Measurements from ENCODE around the gene JMJD1C.

GRCh38 chr10:63437116-63437949 lies 28.4 kb downstream of the JMJD1C start:
- TF ChIP-seq FOXJ3 (CRISPR knock-in tag; IDR thresholded peaks at IDR 0.05; ENCODE audit: borderline replicate concordance) (no peak), RELA (CRISPR knock-in tag; IDR thresholded peaks at IDR 0.05; ENCODE audit: borderline replicate concordance) (no peak), USF2 (CRISPR knock-in tag; IDR thresholded peaks at IDR 0.05) (no peak), CTCF (IDR thresholded peaks at IDR 0.05) (no peak), ZNF396 (CRISPR knock-in tag; IDR thresholded peaks at IDR 0.05; ENCODE audit: borderline replicate concordance) (no peak), ATF6 (CRISPR knock-in tag; IDR thresholded peaks at IDR 0.05) (no peak), ZBTB43 (CRISPR knock-in tag; IDR thresholded peaks at IDR 0.05) (no peak), E2F1 (CRISPR knock-in tag; IDR thresholded peaks at IDR 0.05) (no peak)
